GM18505 (cell line): Measurements from ENCODE around the gene KCNA10.

Source experiments
- ATAC-seq: cut with Tn5 transposase; IDR thresholded peaks from one replicate; pipeline ENCODE4 v1.9.1; 2021; ENCODE audit not compliant: unreplicated experiment
- POLR2A ChIP-seq: IDR thresholded peaks from 4 replicates; pipeline ENCODE4 v1.6.1; 2011; ENCODE audit warnings: borderline replicate concordance; ENCODE audit not compliant: insufficient read depth, insufficient read length; ENCODE audit errors: extremely low read depth

KCNA10 gene

DNA sequence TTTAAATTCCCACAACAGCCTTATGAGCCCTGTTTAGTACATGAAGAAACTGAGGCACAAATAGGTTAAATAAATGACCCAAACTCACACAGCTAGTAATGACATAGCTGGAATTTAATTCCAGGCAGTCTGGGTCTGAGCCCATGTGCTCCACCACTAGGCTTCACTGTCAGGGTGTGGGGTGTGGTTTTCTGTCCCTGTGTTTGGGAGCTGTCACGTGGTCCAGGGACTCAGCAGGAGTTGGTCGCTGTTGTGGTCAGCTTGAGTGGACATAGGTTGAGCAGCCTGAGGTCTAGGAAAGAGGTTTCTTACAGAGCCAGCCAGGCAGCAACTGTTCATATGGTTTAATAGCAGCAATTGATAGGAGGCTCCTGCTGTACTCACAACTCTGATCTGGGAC is 28.0 kb upstream of the KCNA10 start:
- TF ChIP-seq POLR2A = no peak
- no peak for ATAC-seq

DNA sequence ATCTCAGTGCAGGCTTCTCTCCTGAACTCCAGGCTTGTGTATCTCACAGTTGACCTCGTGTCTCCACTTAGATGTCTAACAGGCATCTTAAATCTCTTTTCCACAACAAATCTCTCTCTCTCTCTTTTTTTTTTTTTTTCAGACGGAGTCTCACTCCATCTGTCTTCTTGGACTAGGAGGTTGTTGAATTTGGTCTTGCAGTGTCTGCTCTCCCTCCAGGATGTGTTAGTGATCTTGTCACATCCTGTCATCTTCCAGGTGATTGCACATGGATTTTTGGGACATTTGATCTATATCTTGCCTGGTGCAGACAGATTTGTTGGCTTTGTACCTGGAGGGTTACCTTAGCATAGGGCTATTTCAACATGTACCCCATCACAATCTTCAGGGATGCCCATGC is 26.5 kb upstream of the KCNA10 start:
- ATAC-seq = no peak
- no peak for TF ChIP-seq POLR2A

DNA sequence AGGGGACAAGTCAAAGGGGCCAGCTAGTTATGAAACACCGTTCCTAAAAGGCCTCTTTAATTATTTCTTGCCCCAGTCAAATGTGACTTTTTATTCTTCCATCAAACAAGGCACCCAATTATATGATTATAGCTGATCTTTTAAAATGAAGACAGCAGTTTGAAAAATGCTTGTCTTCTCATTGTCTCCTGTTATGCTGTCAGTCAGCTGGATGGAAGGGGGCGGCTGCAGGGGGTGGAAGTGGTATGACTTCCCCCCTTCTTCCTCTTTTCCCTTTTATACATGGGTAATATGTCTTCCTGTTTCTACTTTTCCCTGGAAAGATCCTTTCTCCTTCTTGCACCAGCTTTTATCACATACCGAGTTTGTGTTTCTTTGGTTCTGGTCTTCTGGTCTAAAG is 25.8 kb upstream of the KCNA10 start:
- TF ChIP-seq POLR2A = no peak
- no peak for ATAC-seq

DNA sequence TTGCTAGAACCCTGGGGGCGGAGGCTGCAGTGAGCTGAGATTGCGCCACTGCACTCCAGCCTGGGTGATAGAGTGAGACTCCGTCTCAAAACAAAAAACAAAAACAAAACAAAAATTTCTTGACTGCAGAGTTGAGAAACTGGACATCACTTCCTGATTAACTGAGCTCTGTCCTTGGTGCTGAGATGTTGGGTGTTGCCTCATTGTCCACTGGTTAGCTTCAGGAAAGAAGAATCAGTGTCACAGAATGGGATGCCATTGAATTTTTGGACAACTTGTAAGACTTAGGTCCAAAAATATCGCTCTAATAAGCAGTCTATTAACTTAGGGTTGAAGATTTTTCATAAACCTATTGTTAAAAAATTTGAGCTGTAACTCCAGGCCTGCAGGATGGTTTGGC is 23.8 kb upstream of the KCNA10 start:
- TF ChIP-seq POLR2A = no peak
- no peak for ATAC-seq

DNA sequence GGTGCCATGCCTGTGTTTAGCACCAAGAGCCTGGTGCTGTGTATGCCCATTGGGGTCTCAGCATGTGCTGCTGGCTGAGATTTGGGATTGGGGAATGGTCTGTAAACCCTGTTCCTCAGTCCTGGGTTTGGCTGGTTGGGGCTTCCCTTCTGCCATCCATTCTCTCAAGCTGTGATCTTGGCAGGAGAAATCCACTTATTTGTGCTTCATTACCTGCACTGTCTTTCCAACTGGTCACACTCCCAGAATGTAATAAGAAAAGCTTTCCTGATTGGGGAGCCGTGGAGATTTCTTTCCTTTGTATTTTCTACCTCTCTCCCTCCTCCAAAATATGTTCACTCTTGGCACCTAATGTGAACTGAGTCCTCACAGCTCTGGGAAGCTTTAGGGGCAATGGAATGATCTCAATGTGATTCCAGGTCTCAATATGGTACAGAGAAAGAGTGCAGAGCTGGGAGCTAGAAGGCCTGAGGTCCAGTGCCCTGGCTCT is 23.0 kb upstream of the KCNA10 start:
- no peak for ATAC-seq
- no peak for TF ChIP-seq POLR2A

DNA sequence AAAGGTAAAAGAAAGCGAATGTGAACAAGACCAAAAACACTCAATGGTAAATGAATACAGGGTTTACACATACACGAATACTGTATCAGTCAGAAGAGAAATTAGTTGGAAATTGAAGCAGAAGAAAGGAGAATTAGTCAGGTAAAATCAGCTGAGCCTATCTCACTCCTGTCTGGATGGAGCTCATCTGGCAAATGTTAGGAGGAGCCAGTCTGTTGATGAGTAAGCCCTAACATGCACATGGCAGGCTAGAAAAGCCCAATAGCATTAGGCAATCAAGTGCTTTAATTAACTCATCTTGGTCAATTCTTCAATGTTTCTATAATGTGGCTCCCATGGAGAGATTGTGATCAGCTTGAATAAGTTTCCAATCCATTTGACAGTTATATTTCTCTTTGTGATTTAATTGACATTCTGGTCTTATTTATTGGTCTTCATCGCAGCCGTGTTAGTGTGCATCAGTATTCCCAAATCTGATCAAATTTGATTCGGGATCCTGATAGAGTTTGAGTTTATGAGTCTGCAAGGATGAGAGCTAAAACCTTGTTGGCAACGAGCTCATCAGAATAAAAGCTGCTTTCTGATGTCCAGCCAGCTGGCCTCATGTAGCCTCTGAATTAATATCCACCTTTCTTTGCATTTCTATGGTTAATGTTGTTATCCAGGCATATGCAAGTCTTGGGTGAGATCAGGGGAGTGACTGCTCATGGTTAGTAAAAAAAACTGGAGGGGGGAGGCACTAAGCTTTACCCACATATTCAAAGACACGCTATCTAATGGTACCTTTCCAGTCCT is 22.1 kb upstream of the KCNA10 start:
- TF ChIP-seq POLR2A = no peak
- no peak for ATAC-seq

DNA sequence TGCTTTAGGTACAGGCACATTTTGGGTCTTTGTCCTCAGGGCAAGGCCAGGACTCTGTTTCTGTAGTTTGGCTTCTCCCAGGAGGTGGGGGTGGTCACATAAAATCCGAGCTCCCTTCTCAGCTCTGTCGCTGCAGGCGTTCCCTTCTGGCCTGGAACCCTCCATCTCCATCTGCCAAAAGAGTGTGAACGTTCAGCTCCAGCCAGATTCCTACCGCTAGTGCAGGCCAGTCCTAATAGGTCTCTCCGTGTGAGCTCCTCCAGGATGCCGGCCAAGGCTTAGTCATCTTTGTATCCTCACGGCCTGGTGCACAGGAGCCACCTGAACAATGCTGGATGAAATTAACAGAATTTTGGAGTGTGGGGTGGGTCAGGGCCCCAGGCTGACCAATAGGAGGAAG is 19.9 kb upstream of the KCNA10 start:
- no peak for TF ChIP-seq POLR2A
- no peak for ATAC-seq

DNA sequence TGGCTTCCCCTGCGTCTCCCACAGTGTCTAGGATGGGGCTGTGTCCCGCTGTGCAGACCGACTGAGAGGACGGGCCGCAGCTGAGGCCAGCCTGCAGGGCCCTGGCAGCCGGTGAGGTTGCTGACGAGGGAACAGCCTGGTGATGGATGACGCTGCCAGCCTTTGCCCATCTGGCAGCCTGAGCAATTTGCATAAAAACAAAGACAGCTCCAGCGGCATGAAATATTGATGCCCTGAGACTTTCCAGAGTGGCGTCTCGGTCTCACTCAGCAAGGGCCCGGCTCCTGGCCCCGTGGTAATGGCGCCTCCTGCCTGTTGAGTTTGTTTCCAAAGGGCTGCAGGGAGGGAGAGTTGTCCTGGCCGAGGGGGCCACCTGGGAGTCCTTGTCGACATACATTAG is 19.1 kb upstream of the KCNA10 start:
- TF ChIP-seq POLR2A = no peak
- ATAC-seq = no peak

DNA sequence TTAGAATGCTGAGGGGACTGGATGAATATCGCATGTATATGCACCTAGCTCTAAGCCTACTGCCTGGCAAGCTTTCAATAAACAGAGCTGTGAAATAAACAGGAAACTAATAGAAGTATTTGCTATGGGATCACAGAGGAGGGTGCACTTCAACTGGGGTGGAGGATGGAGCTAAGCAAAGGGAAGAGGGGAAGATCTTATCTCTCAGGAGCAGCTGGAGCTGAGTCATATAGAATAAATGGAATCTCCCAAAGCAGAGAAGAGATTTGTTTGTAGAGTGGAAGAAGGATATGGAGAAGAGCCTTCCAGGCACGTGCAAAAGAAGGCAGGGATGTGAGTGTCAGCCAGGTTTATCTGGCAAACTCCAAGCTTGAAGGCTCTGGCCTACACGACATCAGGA is 17.0 kb upstream of the KCNA10 start:
- ATAC-seq = no peak
- TF ChIP-seq POLR2A = no peak

DNA sequence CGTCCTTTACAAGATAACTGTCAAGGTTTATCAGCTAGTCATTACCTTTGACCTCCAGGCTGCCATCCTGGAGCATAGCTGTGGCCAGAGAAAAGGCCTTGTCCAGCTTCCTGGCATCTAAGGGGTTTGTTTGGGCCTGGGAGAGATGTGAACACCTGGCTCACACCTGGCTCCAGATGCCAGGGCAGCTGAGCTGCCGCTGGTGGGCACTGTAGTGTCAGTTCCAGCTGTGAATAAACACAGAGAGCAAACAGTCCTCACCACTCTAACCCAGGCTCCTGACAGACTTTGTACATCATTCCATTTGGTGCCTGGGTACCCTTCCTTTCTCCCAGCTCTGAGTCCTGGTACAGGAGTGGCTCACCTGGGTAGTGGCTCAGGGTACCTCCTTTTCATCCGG is 14.3 kb upstream of the KCNA10 start:
- no peak for ATAC-seq
- TF ChIP-seq POLR2A = no peak

DNA sequence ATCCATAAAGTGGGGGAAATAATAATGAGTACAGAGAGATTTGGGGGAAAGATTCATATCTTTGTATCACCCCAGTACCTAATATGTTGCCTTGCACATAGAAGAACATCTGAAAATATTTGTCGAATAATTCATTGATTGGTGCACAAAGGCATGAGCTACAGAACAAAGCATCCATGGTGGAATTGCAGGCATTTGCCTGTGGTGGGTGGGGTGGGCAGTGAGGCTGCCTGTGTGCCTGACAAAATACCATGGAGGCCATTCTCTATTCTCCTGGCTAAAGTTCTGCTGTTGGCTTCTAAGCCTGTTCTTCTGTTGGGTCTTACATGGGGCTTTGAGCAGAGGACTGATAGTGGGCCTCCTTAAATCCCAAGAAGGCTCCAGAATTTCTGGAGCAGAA is 10.0 kb upstream of the KCNA10 start:
- TF ChIP-seq POLR2A = no peak
- no peak for ATAC-seq

DNA sequence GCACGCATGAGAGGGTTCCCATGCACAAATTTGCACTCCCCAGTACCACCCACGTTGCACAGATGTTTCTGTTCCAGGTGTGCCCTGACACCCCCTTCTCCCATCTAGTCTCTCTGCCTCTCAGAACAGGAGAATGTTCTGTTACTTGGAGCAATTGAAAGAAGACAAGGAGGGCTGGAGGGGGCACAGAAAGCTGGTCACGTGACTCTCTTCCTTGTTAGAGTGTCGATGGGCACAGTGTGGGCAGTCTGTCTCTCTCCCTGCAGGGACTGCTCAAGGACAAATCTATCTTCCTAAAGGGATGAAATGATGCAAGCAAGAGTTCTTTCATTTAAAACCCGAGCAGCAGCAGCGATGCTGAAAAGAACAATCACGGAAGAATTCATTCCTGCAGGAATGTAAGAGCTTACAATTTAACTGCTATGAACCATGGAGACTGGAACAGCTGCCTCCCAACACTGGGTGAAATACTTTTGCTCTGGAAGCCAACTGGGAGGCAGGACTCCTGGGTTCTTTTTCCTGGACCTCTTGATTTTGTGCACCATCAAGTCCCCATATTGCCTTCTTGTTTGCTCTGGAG is 7.3 kb upstream of the KCNA10 start:
- no peak for TF ChIP-seq POLR2A
- ATAC-seq = no peak

DNA sequence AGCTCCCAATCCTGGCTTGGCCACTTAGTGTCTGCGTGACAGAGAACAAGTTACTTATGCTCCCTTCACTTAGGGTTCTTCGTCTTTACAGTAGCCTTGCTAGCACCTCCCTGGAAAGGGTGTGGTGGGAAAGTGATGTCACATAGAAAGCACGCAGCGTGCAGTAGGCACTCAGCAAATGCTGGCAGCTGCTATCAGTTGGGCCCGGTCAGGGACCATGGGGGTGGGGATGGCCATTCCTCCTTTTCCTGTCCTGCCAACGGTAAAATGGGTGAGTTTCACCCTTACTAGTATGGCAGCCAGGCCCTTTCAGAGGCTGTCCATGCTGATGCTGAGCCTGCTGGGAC is 6.2 kb upstream of the KCNA10 start:
- TF ChIP-seq POLR2A = no peak
- ATAC-seq = no peak
